NCI-H128 (cell line): ENCODE measurements around the gene PRRG2.

Source experiments
- DNase-seq: peaks from one replicate; lab custom pipeline; 2025; ENCODE audit not compliant: unreplicated experiment; lab: John Stamatoyannopoulos, UW

Gene PRRG2

GRCh38 chr19:49585023-49585422 lies 3.9 kb downstream of the PRRG2 start:
- DNase-seq: peak; percentile 62

GRCh38 chr19:49587227-49587626 lies 6.1 kb downstream of the PRRG2 start:
- no peak for DNase-seq

DNA sequence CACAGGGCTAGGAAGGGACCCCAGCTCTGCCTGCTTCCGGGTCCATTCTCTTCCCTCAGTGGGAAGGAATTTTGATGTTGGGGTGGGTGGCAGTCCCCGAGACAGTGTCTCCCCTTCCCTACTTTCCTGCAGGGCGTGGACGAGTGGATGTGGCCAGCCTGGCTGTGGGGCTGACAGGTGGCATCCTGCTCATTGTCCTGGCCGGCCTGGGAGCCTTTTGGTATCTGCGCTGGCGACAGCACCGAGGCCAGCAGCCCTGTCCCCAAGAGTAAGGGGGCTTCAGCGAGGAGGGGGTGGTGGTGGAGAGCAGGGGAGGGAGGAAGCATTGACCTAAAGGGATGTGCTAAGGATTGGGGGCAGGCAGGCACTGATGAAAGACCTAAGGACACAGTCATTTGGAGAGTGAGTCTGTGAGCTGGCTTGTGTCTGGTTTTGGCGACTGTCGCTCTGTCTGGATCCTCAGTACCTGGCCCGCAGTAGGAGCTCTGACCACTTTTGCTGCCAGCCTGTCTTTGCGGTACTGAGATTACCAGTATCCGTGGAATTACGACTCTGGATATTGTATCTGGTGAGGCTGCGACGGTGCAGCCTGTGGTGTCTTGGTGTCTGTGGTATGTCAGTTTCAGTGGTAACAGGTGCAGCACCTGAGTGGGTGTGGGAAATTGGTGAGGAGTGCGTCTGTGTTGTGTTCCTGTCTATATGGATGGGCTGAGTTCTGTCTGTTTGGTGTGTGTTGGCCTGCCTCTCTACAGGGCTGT lies 7.4 kb downstream of the PRRG2 start:
- DNase-seq: no peak

DNA sequence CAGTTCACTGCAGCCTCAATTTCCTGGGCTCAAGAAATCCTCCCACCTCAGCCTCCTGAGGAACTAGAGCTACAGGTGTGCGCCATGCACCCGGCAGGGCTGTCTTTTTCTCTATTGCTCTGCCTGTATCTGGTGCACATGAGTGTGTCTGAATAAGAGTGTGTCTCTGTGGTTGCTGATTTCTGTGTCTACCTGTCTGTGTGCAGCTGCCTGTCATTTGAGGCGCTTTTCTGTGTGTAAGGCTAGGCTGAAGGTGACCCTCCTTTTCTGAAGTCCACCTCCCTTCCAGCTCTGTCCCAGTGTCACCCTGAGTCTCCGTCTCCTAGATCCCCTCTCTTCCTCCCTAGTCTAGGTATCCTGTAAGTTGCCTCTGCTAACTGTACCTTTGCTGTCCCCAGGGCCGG lies 8.4 kb downstream of the PRRG2 start:
- DNase-seq: no peak

- peak; percentile 96 for DNase-seq
Observed at GRCh38 chr19:49590071-49590970, 9.2 kb downstream of the PRRG2 start.

GRCh38 chr19:49590971-49591730 lies 10.0 kb downstream of the PRRG2 start, which contains the start of gene PRR12:
TSS of gene PRR12 (plus strand) at chr19:49591182. CDS start at chr19:49591655, 473 bp downstream.
- DNase-seq: peak; percentile 48

- DNase-seq: no peak
Observed at GRCh38 chr19:49591731-49592485, 10.8 kb downstream of the PRRG2 start.

GRCh38 chr19:49592486-49593232 lies 11.5 kb downstream of the PRRG2 start:
- DNase-seq: no peak

DNA sequence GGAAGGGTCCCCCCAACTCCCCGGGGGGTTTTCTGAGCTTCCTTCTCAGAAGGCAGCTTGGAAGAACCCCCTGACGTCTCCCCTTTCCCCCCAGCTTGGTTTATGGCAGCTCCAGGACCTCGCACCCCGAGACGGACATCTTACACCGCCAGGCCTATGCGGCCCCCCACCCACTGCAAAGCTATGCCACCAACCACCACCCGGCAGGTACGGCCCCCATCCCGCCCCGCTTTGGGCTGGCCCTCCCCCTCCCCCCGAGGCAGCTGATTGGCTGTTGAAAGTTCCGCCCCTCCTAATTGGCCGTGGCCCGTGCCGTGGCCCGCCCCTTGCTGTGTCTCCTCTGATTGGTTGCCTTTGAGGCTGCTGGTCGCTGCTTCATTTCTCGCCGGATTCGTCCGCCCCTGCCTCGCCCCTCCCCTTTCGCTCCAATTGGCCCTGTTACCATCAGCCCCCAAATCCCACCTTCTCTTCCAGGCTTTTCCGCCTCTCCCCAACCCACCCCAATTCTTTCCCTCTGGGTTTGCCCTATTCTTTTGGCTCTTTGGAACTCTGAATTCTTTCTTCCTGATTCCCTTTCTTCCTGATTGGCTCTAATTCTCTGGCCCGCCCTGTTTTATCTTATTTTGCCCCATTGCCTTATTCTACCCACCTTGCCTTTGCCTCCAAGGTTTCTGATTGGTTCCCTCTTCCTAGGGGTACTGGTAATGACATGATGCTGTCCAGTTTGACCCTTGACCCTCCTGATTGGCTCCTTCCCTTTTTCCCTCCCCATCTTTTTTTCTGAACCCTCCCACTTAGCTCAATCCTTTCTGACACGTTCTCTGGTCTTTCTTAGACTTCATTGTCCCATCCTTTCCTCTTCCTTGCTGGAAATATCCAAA lies 12.4 kb downstream of the PRRG2 start:
- peak; percentile 61 for DNase-seq

GRCh38 chr19:49594157-49594992 lies 13.3 kb downstream of the PRRG2 start:
- no peak for DNase-seq

DNA sequence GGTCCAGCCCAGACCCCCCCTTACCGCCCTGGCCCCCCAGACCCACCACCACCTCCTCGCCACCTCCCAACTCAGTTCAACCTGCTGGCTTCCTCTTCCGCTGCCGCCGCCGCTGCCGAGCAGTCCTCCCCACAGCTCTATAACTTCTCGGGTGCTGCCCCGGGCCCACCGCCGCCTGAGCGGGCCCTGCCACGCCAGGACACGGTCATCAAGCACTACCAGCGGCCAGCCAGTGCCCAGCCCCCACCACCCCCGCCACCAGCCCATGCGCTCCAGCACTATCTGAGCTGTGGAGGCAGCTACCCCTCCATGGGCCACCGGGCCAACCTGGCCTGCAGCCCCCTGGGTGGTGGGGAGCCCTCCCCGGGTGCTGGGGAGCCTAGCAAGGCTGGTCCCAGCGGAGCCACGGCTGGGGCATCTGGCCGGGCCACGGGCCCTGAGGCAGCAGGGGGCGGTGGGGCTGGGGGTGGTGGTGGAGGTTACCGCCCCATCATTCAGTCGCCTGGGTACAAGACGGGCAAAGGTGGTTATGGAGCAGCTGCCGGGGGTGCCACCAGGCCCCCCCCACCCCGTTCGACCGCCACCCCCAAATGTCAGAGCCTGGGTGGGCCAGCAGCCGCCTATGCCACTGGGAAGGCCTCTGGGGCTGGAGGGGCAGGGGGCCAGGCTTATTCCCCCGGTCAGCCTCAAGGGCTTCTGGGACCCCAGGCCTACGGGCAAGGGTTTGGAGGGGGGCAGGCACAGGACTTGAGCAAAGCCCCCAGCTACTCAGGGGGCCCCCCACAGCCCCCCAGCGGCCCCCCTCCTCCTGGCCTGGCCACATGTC lies 14.1 kb downstream of the PRRG2 start:
- DNase-seq: no peak

DNA sequence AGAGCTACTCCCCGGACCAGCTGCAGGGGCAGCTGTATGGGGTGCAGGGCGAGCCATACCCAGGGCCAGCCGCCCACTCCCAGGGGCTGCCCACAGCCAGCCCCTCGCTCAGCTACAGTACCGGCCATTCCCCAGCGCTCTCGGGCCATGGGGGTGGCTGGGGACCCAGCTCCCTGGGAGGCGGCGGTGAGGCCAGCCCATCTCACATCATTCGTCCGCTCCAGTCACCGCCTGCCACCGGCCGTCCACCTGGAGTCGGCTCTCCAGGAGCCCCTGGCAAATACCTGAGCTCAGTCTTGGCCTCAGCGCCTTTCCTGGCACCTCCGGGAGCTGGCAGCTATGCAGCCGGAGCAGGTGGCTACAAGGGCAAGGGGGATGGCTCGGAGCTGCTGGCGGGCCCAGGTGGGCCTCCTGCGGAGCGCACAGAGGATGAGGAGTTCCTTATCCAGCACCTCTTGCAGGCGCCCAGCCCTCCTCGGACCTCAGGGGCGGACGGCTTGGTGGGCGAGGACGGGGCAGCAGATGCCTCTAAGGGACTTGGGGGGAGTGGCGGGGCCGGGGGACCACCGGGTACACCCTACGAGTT lies 14.8 kb downstream of the PRRG2 start:
- no peak for DNase-seq

DNA sequence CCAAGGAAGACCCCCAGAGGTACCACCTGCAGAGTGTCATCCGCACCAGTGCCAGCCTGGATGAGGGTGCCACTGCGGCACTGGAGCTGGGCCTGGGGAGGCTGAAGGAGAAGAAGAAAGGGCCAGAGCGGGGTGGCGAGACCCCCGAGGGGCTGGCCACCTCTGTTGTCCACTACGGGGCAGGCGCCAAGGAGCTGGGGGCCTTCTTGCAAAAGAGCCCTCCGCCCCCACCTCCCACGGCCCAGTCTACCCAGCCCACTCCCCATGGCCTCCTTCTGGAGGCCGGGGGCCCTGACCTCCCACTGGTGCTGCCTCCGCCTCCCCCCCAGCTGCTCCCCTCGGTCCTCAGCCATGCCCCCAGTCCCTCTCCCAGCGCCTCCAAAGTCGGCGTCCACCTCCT lies 15.3 kb downstream of the PRRG2 start:
- DNase-seq: no peak

GRCh38 chr19:49596954-49597702 lies 16.0 kb downstream of the PRRG2 start:
- no peak for DNase-seq

GRCh38 chr19:49597703-49597974 lies 16.5 kb downstream of the PRRG2 start:
- DNase-seq: no peak
